HG03039 (cell line): ENCODE results near the gene SDR39U1.

Experiments
- ATAC-seq: cut with Tn5 transposase; IDR thresholded peaks from one replicate; pipeline ENCODE4 v1.9.1; 2021; ENCODE audit warnings: mild to moderate bottlenecking, moderate library complexity; ENCODE audit not compliant: unreplicated experiment

The SDR39U1 gene

GRCh38 chr14:24443053-24443665, 583 bp upstream of the SDR39U1 start:
- ATAC-seq, result no peak

- ATAC-seq, result no peak
These were observed 704 bp downstream of the SDR39U1 start for GRCh38 chr14:24441904-24442239.

GRCh38 chr14:24441485-24441884, 1.1 kb downstream of the SDR39U1 start:
- ATAC-seq, result no peak

DNA sequence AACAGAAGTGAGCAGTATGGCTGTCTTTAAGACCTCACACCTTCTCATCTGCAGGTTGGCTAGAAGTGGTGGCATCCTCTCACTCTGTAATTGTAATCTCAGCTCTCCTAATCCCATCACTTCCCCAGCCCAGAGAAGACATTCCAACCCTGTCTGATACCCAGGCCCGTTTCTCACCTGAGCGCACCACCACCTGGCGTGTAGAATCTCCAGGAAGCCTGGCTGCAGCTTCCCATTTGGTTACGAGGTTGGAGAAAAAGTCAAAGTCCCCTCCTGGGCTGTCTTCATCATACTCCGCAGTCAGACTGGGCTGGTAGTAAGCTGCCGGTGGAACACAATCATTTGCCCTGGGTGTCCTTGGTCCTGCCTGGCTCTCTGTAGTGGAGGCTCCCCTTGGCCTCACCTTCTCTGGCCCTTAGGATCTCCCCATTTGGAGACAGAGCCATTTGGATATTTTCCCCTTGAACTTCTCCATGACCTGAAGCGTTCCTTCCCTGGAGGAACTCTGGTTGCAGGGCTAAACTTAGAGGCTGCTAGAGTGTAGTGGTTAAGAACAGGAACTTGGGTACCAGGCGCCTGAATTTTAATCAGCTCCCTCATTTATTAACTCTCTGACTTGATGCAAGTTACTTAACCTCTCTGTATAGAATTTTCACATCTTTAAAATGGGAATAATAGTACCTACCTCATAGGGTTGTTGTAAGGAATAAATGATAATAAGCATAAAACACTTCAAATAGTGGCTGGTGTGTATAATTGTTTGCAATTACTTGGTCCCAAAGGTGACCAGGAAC, 1.8 kb downstream of the SDR39U1 start:
- ATAC-seq, result no peak

- ATAC-seq, result no peak
These were observed 2.6 kb downstream of the SDR39U1 start for GRCh38 chr14:24439830-24440605.

DNA sequence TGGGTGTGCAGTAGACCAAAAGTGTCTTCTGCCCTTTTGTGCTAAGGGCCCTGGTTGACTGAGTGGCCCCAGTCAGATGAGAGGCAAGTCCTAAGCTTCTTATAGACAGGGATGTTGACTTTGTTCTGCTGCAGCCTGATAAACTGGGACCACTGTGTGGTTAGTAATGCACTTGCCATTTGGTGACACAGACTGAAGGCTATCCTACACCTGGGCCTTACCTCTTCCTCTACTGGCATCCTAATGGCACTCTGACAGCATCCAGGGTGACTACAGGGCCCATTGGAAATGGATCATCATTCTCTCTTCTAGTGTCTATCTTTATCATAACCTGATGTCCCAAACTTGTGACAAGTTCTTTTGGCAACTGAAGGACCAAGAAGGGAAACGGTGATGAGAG, 3.3 kb downstream of the SDR39U1 start:
- ATAC-seq, result no peak

GRCh38 chr14:24438223-24439097, 4.1 kb downstream of the SDR39U1 start:
- no peak for ATAC-seq

GRCh38 chr14:24437736-24438067, 4.9 kb downstream of the SDR39U1 start:
- no peak for ATAC-seq

- ATAC-seq, result no peak
These were observed 5.4 kb downstream of the SDR39U1 start for GRCh38 chr14:24437020-24437735.

GRCh38 chr14:24436355-24437019, 6.1 kb downstream of the SDR39U1 start:
- no peak for ATAC-seq

GRCh38 chr14:24435998-24436354, 6.6 kb downstream of the SDR39U1 start:
- ATAC-seq, result no peak

DNA sequence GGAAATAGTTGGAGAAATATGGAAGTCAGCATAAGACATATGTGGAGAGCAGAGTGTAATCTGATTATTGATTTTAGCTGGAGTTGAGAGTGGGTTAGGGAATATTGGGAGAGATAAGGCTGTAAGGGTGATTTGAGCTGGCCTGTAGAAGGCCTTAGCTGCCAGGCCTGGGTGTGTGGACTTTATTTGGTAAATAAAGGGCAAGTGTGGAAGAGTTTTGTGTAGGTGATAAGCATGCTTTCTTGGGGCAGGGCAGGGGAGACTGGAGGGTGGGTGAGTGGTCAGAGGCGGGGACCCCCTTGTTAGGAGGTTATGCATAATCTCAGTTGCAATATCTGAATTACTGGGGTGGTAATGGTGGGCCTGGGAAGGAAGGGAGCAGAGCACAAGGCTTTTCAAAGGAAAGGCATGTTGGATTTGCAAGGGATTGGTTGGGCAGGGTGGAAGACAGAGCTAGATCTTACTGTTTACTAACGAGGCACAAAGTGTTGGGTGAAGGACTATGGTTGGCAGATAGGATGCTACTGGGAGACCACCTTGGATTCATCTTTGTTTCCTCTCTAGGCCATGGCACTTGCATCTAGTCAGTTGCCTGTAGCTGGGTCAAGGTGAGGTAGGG, 7.3 kb downstream of the SDR39U1 start:
- ATAC-seq, result no peak

GRCh38 chr14:24434676-24435075, 7.9 kb downstream of the SDR39U1 start:
- ATAC-seq, result no peak

DNA sequence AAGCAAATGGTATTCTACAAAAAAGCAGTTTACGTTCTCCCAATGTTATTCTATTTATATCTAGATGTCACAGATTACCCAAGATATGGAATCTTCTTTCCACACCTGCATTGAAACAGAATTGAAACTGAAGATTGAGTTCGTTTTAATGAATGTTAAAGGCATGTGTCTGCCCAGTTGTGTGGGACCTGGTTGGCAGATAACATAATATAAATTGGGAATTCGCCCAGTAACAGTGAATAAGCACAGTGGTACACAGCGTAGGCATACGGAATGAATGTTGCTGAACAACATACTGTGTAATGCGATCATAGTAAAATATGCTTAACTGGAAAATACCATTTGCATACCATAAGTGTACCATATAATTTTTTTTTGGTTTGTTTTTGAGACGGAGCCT, 8.5 kb downstream of the SDR39U1 start:
- ATAC-seq, result no peak

- ATAC-seq, result no peak
These were observed 10.1 kb downstream of the SDR39U1 start for GRCh38 chr14:24432259-24433131.

- ATAC-seq, result peak; percentile 48
These were observed 10.9 kb downstream of the SDR39U1 start for GRCh38 chr14:24431569-24432258.

- ATAC-seq, result no peak
These were observed 11.7 kb downstream of the SDR39U1 start for GRCh38 chr14:24430682-24431568.
